ENCODE results near the gene CDH4.

The CDH4 gene

DNA sequence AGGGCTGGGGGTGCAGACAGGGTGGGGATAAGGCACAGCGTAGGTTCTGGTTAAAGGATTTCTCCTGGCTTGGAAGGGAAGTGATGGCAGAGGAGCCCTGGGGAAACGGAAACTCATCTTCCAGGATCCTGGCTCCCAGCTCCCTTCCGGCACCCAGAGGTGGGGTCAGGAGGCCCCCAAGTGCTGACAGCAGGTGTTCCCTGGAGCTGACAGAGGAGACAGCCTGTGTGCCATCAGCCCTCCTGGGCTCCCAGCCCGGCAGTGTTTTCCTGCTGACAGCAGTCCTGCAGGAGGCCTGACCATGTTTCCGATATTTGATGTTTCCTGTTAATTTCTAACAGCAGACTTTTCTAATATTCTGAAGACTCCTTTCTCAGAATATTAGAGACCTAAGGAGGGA lies 536.3 kb downstream of the CDH4 start:
- DNase-seq (ENCODE audit: low read depth), result no peak

DNA sequence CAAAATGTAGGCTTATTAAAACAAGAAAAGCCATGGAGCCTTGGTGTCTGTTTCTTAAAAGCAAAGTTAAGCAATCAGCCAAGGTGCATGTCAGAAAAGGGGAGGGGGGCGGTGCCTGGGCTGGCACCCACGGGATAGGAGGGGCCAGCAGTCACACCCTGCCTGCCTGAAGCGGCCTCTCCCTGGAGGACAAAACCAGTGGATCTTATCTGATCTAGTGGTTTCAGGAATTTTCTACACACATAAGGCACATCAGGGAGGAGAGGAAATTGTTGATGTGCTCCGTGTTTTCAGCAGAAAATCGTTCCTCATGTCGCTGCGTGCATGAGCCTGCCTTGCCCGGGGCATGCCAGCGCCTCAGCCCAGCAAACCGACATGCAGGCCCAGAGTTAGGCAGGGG lies 537.3 kb downstream of the CDH4 start:
- DNase-seq (ENCODE audit: low read depth), result no peak

DNA sequence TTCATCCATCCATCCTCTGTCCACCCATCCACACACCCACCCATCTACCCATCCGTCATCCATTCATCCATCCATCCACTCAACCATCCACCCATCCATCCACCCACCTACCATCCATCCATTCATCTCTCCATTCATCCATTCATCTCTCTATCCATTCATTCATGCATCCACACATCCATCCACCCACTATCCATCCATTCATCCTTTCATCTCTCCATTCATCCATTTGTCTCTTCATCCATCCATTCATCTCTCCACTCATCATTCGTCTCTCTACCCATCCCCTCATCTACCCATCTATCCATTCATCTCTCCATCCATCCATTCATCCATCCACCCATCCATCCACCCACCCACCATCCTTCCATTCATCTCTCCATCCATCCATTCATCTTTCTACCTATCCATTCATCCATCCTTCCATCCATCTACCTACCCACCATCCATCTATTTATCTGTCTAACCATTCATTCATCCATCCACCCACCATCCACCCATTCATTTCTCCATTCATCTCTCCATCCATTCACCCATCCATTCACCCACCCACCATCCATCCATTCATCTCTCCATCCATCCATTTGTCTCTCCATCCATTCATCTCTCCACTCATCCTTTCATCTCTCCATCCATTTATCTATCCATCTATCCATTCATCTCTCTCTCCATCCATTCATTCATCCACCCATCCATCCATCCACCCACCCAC lies 538.2 kb downstream of the CDH4 start:
- DNase-seq (ENCODE audit: low read depth), result no peak

DNA sequence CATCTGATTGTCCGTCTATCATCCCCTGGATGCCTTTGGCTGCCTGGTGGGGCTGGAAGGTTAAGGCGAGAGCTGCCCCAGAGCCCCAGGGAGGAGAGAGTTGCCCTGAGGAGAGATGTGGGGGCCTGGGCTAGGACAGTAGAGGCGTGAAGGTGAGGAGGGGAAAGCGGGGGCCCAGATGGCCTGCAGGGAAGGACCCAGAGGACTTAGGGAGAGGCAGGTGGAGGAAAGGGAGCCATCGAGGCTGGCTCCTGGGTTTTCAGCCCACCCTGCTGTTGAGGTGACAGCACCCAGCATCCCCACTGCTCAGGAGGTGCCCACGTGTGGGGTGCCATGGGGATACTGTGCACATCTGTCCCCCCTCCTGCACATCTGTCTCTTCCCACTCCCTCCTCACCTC lies 539.9 kb downstream of the CDH4 start:
- DNase-seq (ENCODE audit: low read depth), result no peak

DNA sequence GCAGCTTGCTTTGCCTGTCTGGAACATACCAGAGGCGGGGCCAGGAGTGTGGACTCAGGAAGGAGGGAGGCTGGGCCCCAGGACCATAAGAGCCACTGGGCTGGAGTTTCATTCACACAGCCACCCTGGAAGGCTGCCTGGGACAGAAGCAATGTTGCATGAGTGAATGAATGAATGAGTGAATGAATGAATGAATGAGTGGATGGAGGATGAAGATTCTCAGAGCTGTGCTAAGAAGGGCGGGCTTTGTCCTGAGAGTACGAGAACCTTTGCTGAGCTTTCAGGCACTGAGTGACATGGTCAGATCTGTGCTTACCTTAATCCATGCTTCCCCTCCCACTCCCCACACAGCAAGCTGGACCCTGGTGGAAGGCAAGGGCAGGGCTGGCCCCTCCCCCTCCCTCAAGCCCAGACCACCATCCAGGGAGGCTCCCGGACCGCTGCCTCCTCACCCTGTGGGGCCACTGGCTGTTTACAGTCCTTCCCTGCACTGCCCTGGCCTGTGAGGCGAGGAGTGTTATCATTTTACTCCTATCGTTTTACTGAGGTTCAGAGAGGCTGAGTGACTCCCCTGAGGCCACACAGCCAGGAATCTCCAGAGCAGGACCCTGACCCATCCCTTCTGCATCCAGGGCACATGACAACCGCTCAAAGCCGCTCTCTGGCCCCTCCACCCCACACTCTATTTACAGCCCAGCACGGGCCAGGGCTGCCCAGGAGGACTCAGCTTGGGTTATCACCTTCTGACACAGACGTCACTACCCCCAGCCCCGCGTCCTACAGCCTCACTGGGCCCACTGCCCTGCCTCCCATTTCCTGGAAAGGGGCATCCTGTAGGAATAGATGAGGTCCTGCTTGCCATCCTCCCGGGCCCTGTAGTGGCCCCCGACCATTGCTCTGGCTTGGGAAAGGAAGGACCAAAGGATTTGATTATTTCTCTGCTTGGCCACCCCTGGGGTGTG lies 543.9 kb downstream of the CDH4 start:
- no peak for DNase-seq (ENCODE audit: low read depth)

DNA sequence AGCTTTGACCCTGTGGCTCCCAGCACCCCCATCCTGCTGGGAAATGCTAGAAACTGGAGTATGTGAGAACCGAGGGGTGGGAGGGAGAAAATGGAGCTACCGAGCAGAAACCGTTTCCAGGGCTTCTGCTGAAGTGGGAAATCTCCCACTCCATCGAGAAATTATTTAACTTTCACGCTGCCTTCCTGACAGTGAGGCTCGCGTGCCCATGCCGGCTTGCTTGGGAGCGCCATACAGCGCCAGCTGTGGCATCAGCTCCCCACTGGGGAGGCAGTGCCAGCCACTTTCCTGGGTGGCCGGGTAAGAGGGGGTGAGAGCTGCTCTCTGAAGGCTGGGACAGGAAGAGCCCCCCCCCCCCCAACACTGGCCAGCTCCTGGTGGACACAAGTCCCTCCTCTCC lies 544.7 kb downstream of the CDH4 start:
- no peak for DNase-seq (ENCODE audit: low read depth)

DNA sequence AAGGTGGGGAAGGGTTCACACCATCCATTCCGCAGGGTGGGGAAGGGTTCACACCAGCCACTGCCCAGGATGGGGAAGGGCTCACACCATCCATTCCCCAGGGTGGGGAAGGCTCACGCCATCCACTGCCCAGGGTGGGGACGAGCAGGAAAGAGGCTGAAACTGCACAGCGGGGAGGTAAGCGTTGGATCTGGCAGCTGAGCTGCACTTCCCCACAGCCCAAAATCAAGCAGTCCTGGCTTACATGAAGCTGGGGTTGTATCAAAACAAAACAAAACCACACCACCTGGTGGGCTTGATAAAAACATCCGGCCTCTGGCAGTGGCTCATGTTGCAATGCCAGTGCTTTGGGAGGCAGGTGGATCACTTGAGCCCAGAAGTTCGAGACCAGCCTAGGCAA lies 545.1 kb downstream of the CDH4 start:
- no peak for DNase-seq (ENCODE audit: low read depth)

DNA sequence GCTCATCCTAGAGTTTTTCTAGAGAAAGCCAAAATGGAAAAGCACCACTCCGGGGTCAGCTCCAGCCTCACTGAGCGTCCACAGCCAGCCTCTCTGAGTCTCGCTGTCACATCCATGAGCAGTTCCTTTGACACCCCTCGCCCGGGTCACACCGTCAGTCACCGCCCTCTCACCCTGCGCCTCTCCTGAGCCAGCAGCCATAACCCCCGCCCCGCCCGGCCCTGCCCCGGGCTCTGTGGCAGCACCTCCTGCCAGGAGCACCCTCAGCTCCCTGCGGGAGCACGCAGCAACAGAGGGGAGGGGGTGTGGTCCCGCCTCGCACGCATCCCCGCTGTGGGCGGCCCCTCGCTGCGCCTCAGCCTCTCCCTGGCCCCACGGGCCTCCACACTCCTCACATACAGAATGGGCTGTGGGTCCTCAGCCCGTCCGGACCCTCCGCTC lies 545.9 kb downstream of the CDH4 start:
- no peak for DNase-seq (ENCODE audit: low read depth)

DNA sequence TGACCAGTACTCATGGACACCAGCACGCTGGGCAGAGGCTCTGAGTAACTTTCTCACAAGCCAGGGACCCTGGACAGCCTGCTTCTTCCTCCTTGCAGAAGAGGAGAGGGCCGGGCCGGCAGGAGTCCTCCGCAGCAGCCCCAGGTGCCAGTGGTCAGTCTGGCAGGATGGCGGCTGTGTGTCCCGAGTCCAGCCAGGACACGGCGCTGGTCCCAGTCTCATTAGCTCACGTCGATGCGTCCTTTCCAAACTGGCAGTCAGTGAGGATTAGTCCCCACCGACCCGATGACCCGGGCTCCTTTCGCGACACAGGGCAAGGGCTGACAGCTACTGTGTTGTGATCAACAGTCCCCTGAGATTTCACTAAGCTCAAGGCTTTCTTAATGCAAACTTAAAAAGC lies 546.6 kb downstream of the CDH4 start:
- no peak for DNase-seq (ENCODE audit: low read depth)

DNA sequence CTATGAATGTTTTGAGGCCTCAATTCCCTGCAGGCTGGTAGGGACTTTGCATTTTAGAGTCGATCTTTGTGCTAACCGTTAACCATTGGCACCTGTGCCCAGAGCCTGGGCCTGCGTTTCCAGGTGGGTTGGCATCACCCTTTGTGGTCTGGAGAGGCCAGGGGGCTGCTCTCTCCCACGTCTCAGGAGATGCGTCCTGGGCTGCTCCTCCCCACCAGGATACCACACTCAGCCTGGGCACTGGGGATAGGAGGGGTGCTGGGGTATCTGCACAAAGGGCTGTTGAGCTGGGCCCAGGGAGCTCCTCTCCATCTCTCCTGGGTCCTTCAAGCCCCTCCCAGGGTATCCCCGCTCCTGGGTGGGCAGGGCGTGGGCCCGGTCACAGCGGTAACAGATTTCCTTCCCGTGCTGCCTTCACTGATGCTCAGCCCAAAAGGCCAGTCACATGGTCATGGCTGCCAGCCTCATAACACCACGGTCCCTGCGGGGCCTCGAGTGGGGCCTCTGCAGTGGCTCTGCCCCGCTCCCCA lies 547.4 kb downstream of the CDH4 start:
- DNase-seq (ENCODE audit: low read depth), result no peak

DNA sequence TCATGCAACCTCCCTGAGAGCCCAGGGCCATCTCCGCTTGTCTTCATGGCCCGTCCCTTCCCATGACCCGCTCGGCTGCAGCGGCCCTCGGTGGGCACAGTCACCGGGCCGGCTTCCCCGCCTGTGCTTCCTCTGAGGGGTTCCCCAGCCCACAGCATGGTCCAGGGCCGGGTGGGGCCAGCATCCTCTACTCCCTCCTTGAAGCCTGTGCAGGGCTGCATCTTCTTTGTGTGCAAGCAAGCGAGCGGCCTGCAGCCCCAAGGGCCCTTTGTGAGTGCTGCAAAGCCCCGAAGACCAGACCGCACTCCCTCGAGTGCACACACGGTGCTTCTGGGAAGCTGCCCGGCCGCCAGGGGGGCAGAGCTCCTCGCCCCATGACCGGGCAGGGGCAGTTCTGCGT lies 547.9 kb downstream of the CDH4 start:
- DNase-seq (ENCODE audit: low read depth), result no peak

DNA sequence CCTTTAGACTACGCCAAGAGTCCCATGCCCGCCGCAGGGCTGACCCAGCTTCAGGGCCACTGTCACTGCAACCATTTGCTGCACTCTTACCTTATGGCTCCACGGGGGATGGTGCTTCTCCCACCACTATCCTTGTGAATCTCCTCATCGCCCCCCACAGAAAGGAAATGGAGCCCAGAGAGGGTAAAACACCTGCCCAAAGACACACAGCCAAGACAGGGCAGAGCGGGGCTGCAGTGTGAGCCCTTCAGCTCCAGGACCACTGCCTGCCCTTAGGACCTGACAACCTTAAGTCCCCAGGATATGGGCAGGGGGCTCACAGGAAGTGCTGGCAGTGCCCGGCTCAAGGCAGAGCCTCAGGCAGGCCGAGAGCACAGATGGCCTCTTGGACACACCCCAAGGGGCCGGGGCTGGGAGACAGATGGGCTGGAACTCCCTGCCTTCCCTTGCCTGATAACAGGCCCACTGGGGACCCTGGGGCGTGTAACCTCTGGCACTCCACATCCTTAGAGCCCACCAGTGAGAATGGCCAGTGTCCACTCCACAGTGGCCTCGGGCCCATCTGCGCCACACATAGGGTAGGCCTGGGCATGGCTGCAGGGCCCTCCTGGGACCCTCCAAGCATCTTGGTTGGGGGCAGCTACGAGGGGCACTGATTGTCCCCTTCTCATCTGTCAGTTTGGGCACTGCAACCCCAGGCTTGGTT lies 548.5 kb downstream of the CDH4 start:
- DNase-seq (ENCODE audit: low read depth), result no peak

DNA sequence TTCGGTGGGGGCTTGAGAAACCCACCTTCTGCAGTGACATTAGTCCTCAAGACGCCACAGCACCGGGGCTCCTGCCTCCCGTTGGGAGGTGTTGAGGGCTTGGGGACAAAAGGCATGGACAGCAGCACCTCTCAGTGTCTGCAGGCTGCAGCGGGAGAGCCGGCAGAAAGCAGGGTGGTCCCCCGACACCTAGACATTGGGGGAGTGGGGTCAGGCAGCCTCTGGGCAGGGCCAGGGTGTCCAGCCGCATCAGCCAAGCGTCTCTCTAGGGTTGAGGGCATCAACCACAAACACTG lies 549.0 kb downstream of the CDH4 start:
- no peak for DNase-seq (ENCODE audit: low read depth)

DNA sequence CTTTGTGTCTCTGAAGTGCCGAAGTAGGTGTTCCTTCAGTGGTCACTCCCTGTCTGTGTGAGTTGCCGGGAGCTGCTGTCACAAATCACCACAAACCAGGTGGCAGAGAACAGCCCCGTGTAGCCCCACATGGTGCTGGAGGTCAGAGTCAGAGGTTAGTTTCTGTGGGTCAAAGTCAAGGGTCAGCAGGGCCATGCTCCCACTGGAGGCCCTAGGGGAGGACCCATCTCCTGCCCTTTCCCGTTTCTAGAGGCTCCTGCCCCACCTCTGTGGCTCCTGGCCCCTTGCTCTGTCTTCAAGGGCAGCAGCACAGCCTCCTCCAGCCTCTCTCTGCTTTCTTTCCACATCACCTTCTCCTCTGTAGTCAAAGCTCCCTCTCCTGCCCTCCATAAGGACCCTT lies 549.4 kb downstream of the CDH4 start:
- DNase-seq (ENCODE audit: low read depth), result no peak

DNA sequence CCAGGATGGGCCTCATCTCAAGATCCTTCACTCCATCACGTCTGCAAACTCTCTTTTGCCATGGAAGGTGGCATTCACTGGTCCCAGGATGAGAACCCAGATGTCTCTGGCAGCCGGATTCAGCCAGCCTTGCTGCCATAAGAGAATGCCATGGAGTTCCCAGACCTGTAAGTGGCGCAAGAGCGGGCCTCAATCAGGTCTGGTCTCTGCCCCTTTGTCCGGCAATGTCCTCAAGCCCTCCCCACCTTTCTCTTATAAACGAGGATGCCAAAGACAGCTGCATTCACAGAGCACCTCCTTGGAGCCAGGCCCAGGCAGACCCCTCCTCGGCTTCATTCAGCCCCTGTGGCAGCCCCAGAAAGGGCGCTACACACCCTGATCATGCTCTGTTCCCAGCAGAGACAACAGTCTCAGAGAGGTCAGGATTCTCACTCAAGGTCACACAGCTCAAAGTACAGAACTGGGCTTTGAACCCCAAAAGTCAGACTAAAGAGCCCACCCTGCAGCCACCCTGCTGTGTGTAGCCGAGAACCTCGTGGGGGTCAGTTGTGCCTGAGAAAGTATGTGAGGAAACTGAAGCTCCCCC lies 549.9 kb downstream of the CDH4 start:
- DNase-seq (ENCODE audit: low read depth), result no peak

DNA sequence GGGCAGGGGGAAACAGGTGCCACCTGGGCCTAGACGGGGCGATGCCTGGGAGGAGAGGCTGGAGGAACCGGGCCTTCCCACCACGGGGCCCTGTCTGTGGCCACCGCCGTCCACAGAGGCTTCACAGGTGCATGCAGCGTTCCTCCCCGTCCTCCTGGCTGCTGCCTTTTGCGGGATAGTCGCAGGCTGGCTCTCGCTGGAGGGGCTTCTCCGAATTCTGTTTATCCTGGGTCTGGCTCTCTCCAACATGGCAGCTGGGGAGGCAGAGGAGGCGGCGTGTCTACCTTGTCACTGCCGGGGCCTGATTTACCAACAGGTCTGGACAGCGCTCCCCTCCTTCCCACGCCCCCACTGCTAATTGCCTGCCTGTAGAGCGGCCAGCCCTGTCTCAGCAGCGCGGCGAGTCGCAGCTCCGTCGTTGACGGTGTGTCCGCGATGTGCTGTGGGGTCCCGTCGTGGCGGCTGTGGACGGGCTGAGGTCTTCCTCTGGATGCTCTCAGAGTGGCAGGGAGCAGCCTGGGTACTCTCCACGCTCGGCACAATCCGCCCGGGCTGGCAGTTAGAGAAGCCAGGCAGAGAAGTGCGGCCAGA lies 550.8 kb downstream of the CDH4 start:
- no peak for DNase-seq (ENCODE audit: low read depth)

DNA sequence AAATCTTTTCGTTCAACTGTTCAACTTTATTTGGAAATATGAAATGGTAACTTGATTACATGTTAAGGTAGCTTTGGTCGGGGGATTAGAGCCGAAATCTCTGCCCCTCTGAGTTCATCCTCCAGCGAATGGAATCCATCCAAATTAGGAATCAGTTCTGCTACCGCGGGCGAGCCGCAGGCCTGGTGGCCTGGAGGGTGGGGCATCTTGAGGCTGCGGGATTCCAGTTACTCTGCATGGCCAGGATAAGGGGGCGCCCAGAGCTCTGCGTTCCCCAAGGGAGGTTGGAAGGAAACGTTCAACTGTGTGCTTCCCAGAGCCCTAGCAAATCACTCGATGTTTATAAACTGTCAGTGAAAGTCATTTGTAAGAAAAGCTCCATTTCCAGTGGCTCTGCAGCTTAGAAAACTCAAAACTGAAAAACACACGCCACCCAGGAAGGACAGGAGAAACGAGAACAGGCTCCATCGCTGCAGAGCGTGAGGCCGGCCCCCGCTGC lies 551.4 kb downstream of the CDH4 start:
- no peak for DNase-seq (ENCODE audit: low read depth)

DNA sequence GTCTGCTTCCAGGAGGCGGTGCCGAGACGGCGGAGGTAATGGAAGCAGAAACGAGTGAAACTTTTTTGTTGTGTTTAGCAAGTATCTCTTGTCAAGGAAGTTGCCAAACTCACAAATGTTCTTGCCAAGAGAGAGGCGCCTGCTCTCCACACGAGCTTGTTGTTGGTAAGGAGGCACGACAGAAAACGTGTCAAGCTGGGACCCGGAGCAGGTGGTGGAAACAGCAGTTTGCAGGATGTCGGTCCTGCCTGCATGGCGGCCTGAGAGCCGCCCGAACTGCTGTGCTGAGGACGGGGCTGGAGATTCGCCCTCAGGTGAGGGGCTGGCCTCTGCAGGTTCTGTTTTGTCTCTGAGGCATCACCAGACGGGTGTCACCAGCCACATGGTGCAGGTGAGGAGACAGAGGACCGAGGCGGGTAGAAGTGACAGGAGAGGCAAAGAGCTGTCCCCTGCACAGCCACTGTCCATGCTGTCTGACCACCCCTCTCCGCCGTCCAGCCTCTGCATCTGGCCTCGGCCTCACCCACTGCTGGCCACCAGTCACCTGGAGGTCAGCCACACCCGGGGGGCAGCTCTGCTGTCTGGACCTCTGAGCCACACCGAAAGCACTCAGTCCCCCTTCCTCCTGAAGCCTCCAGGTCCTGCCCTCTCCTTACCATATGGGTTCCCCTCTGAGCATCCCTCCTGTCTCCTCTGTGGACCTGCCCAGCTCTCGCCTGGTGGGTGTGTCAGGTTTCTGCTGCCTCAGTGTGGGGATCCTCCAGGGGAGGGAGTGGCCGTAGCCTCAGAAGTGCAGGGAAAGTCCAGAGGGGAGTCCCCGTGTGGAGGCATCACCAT lies 552.1 kb downstream of the CDH4 start:
- no peak for DNase-seq (ENCODE audit: low read depth)

DNA sequence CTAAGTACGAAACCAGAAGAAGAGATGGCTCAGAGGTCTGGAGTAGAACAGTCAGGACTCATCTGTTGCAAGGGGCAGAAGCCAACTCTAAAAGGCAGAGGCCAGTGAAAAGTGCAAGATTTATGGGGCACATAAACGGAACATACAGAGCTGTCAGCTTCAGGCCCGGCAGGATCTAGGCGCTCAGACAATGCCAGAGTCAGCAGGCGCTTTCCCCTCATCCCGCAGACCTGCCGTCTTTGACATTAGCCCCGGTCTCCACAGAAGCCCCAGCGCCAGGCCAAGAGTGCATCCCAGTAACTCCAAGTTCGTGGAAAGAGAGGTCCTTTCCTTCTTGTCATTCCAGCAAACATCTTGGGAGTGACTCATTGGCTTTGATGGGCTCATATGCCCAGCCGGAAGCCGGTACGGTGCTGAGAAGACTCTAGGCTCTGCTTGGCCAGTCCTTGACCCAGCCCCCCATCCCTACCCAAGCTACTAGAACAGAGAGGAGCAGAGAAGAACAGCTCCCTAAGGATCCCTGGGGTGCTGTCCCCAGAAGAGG lies 552.8 kb downstream of the CDH4 start:
- DNase-seq (ENCODE audit: low read depth), result no peak

DNA sequence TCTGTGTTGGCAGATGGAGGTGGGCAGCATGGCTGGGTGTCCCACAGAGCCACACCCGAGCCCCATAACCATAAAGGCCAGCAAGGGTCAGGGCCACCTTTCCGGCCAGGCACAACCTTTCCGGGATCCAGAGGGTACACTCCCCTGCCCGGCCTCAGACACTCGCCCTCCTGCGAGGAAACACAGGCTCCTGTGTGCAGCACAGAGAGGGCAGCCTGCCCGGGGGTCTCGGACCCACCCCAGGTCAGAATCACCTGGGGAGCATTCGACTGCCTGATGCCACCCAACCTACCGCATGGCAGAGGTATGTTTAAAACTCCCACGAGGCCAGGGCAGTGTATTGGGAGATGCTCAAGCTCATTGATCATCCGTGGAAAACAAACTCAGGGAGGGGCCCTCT lies 553.3 kb downstream of the CDH4 start:
- DNase-seq (ENCODE audit: low read depth), result no peak

DNA sequence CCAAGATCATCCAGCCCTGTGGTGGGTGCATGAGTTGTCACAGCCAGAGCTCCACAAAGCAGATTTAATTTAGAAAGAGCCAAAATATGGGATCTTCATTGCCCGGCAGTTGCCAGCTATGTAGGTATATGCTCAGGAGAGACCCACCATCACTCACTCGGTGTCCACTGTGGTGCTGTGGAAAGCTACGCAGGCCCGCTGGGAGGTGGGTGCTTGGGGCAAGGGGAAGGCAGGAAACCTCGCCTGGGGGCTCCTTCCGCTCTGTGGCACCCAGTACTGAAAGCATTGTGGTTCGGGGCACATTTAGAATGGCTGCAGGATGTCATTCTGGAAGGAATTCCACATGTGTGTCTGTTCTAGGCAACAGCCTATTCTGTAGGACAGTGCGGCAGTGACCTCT lies 553.7 kb downstream of the CDH4 start:
- DNase-seq (ENCODE audit: low read depth), result no peak

Measured in fibroblast of the conjunctiva (primary cell).